Measurements from ENCODE around the gene ATRIP.

Gene ATRIP

DNA sequence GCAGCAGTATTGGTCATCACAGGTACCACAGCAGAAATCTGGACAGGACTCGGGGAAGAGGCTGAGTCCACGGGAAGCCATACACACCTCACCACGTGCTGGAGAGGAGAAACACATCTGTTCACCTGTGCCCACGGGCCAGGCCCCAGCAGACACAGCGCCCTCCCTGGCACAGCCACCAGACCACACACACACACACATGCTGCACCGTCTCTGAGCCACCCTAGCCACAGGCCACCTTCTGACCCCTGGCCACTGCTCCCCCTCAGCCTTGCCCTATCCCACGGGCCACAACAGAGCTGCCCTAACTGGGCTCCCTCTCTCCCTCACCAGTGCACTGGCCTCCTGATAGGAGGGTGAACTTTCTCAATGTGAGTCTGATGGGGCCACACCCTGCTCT, 54.7 kb downstream of the ATRIP start:
- no peak for DNase-seq (ENCODE audit: low read depth in 2 of 2, low spot score in 1 of 2)

DNA sequence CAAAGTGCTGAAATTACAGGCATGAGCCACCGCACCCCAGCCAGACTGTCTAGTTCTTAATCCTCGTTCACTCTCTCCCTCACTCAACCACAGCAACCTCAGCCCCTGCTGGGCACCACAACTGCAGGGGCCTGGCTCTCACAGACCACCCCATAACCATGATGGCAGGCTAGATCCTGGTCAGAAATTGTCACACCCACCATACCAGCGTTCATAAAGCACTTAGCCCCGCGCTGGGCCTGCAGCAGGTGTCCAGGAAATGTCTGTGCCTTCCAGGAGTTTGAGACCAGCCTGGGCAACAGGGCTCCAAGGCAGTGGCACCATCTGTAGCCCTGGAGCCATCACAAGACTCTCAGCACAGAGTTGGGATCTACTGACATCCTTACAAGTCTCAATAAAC, 55.6 kb downstream of the ATRIP start:
- no peak for DNase-seq (ENCODE audit: low read depth in 2 of 2, low spot score in 1 of 2)

DNA sequence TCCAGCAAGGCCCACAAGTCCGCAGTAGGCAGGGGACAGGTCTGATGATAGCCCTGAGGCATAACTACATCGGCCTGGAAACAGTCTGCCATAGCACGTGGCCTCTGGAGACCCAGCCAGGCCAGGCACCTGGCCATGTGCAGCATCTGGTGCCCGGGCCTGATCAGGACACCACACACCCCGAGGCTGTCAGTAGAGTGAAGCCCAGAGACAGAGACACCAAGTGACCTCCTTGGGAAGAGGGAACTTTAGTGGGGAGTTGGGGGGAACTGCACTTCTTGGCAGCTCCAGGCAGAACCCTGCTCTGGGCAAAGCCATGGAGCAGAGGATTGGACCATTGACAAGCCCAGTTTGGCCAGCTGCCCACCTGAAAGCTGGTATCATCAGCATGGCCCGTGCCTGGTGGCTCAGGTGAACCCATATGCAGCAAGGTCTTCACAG, 56.2 kb downstream of the ATRIP start:
- DNase-seq (ENCODE audit: low read depth in 2 of 2, low spot score in 1 of 2): no peak

- no peak for DNase-seq (ENCODE audit: low read depth in 2 of 2, low spot score in 1 of 2)
These were observed 57.0 kb downstream of the ATRIP start for GRCh38 chr3:48503401-48504050.

GRCh38 chr3:48504051-48504946, 57.8 kb downstream of the ATRIP start, which contains the start of gene SHISA5:
Gene SHISA5 (minus strand): TSS chr3:48504174. CDS start chr3:48504094, 80 bp downstream.
- DNase-seq (ENCODE audit: low read depth in 2 of 2, low spot score in 1 of 2): peak in 1 of 2 donors; percentile 21

GRCh38 chr3:48505146-48505545, 58.6 kb downstream of the ATRIP start:
- DNase-seq (ENCODE audit: low read depth in 2 of 2, low spot score in 1 of 2): no peak

DNA sequence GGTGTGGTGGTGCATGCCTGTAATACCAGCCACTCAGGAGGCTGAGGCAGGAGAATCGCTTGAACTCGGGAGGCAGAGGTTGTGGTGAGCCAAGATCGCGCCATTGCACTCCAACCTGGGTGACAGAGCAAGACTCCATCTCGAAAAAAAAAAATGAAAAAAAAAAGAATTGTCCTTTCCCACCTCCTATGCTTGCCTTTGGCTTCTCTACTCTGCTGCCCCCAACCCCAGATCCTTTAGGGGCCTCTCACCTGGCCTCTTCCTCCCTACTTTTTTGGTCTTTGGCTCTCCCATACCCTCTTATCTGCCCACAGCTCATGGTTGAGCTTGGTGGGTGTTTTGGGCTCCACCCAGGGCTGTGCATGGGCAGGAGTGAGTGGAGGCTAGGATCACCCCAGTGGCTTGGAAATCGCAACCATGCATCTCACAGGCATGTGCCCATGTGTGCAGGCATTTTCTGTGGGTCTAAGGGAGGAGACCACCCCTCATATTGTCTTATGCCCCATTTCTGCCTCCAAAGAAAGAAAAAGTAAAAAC, 59.5 kb downstream of the ATRIP start:
- no peak for DNase-seq (ENCODE audit: low read depth in 2 of 2, low spot score in 1 of 2)

DNA sequence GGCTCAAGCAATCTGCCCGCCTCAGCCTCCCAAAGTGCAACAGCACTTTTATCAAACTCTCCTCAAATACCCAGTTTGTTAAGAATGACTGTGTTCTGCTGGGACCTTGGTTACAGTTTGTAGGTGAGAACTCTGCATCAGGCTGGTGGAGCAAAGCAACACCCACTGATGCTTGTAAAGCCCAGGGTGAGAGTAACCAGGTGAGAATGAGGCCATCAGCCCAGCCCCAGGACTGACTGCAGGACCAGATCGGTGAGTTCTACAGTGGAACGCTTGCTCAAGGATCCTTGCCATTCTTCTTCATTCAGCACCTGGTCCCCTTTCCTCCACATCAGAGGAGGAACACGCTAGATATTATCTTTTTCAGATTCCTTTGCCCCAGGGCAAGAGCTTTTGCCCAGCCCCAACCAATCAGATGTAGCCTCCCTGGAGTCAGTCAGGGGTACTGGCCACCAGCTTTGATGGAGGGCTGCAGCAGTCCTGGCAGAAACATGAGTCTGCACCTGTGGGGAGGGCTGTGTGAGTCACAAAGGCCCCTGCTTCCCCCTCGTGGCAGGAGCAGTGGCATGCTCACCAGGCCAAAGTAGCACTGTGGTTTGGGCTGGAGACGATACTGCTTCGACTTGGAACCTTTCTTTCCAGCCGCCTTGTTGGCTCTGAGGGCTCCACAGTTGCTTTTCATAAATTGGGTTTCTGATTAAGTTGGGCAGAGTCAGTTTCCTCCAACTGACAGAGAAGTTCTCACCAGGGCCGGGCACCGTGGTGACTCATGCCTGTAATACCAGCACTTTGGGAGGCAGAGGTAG, 60.9 kb downstream of the ATRIP start:
- peak; percentile 43 to 63 for DNase-seq (ENCODE audit: low read depth in 2 of 2, low spot score in 1 of 2)

GRCh38 chr3:48511551-48511950, 65.0 kb downstream of the ATRIP start:
- no peak for DNase-seq (ENCODE audit: low read depth in 2 of 2, low spot score in 1 of 2)

DNA sequence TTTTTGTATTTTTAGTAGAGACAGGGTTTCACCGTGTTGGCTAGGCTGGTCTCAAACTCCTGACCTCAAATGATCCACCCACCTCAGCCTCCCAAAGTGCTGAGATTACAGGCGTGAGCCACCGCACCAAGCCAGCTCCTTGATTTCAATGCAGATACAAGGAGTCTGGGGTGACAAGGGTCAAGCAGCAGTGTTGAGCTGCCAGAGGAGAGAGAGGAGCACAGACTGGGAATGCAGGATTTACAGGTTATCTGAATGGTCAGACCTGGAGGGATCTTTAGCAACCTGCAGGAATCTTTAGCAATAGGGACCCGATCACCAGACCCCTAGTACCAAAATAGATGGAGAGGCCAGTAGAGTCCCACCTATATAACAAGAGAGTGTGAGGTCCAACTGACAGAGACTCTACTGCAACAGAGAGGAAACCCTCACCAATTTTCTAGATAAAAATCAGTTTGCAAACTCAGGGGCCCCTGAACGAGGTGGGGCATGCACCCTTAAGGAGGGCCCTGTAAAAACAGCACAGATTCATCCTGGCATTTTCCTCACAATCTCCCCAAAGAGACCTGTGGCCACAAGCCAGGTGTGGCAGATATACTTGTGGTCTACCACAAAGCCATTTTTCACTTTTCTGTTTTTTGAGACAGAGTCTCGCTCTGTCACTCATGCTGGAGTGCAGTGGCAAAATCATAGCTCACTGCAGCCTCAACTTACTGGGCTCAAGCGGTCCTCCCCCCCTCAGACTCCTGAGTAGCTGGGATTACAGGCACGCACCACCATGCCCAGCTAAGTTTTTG, 68.1 kb downstream of the ATRIP start:
- no peak for DNase-seq (ENCODE audit: low read depth in 2 of 2, low spot score in 1 of 2)
